ENCODE measurements around the gene USP9Y. TPM values are rescaled to one million over a fixed set of nuclear protein-coding genes. Genes with fewer than 3 reads are reported as not detected.

USP9Y gene
- total RNA-seq, 2 experiments from 2014 or later = 10.7 to 13.5 TPM

- ChIA-PET POLR2A (no interaction called here), CTCF (no interaction called here)
Observed at GRCh38 chrY:12752856-12753255, 51.8 kb downstream of the USP9Y start.

DNA sequence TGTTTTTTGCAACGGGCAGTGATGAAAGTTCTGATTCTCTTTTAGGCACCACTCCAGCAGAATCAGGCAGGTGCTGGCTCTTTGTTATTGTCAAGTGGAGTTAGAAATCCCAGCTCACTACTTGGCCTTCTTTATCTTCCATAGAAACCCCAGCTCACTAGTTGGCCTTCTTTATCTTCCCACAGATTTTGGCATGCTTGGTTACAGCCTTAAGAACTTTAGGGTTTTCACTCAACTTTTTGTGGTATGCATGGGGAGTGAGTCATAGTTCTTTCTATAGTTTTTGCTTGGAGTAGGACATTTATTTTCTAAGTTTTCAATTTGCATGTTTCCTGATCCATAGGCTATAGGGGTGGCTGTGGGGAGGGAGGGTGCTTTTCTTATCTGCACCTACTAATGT is 55.0 kb downstream of the USP9Y start:
- CTCF ChIA-PET = no interaction called here
- POLR2A ChIA-PET = no interaction called here

DNA sequence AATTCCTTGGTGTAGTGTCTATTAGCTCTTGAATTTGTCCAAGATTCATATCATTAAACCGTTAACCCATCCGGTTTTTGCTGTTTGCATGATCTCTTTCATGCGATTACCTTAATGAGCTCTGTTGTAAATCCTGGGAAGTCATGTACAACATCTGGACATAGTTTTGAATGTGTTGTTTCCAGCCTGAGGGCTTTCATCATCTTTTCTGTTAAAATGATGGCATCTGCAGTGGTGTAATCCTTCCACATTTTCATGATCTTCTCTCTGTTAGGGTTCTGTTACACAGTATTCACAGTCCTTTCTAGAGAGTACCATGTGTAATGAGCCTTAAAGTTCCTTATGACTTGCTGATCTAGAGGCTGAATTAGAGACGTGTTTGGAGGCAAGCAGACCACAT is 64.9 kb downstream of the USP9Y start:
- POLR2A ChIA-PET = no interaction called here
- CTCF ChIA-PET = no interaction called here

DNA sequence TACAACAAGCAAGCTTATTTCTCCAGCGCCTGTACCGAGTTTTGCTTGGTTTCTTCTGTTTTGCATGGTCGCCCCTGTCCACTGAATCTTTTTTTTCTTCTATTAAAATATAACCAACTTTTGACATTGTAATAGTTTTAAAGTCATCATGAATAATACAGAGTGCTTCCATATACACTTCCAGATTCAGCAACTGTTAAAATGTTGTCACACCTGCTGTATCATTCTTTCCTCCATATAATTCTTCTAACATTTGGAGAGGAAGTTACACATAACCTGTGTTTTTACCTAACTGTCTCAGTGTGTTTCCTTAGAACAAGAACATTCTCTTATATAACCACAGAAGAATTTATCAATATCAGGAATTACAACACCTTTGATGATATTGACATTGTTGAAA is 83.5 kb downstream of the USP9Y start:
- POLR2A ChIA-PET = no interaction called here
- CTCF ChIA-PET = no interaction called here

DNA sequence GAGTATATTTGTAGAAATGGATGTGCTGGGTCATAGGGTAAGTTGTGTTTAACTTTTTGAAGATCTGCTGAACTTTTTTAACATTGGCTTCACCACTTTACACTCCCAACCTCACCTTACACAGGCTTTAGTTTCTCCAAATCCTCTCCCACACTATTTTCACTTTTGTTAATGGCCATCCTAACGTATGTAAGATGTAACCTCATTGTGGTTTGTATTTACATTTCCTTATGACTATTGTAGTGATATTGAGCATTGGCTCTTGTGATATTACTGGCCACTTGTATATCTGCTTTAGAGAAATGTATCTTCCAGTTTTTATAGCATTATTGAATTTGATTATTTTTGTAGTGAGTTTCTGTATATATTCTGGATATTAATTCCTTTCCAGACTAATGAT is 93.0 kb downstream of the USP9Y start:
- POLR2A ChIA-PET = no interaction called here
- CTCF ChIA-PET = no interaction called here

DNA sequence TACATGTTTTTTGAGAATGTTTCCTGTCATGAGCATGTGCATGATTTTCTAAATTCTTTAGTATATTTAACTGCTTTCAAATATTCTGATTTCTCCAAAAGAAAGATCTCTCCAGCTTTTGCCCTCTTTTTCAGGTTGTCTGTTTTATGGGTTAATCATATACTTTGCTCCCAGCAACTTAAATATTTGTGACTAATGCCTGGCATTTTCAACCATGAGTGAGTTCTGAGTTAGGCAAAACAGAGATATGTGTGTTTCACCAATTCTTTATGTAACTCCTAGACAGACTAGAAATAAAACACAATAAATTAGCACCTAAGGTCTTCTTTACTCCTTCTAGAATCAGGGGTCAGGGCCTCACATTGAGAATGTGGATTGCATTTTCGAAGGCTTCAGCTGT is 107.0 kb downstream of the USP9Y start:
- POLR2A ChIA-PET = no interaction called here
- CTCF ChIA-PET = no interaction called here

DNA sequence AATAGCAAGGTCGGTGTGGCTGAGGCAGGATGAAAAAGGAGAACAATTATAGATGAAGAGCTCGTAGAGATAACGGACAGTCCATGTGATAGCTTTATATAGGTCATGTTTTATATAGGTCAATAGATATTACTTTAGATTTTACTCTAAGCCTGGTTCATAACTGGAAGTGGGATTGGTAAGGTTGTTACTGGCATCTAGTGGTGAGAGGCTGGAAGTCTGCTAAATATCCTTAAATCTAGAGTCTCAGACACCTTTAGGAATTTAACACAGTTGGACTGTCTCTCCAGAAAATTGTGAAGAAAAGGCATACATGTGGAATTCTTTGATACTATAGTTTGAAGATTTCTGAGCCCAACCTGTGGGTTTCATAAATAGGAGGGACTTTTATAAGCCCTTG is 108.0 kb downstream of the USP9Y start:
- POLR2A ChIA-PET = no interaction called here
- CTCF ChIA-PET = no interaction called here

DNA sequence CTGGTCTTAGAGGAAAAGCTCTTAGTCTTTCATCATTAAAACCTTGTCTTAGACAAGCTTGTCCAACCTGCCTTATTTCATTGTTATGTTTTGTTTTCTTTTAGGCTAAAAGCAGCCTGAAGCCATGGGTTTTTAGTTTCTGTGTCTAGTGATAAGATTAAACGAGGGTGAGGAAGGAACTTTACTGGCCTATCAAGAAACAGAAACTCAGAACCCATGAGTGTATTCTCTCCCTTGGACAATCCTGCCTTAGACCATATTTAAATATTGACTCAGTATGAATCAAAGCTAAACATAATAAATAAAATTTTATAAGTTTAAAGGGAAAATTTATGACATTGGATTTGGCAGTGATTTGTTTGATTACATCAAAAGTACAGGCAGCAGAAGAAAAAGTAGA is 122.4 kb downstream of the USP9Y start:
- ChIA-PET CTCF (no interaction called here), POLR2A (no interaction called here)

- POLR2A ChIA-PET = no interaction called here
- CTCF ChIA-PET = no interaction called here
Observed at GRCh38 chrY:12826791-12827190, 125.8 kb downstream of the USP9Y start.

GRCh38 chrY:12833284-12833683 is 132.3 kb downstream of the USP9Y start:
- ChIA-PET POLR2A (no interaction called here), CTCF (no interaction called here)

GRCh38 chrY:12837550-12837949 is 136.5 kb downstream of the USP9Y start:
- ChIA-PET CTCF (no interaction called here), POLR2A (no interaction called here)

- ChIA-PET CTCF (no interaction called here), POLR2A (no interaction called here)
Observed at GRCh38 chrY:12841368-12841767, 140.3 kb downstream of the USP9Y start.

DNA sequence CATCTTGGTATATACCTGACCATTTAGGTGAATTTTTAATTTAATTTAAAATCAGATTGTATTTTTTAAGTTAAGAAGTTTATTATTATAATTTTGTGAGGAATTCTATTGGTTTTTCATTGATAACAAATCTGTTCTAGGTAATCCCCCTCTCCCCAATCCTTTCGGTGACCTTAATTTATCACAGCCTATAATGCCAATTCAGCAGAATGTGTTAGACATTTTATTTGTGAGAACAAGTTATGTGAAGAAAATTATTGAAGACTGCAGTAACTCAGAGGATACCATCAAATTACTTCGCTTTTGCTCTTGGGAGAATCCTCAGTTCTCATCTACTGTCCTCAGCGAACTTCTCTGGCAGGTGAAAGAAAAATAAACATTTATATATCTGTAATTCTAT is 145.8 kb downstream of the USP9Y start:
- ChIA-PET CTCF (no interaction called here), POLR2A (no interaction called here)

DNA sequence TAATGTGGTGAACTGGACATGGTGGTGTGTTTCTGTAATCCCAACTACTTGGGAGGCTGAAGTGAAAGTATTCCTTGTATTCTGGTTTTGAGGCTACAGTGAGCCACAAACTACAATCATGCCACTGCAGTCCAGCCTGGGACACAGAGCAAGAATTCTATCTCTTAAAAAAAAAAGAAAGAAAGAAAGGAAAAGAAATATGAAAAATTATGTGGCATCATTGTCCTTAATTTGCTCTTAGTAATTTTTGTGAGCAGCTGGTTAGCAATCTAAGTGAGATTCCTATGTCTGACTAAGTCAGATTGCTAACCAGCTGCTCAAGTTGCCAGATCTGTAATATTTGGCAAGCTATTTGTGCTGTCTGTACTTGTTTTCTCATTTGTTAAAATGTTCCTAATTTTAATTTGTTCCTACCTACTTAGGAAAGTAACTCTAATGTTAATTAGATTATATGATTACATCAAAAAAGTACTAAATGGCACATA is 154.8 kb downstream of the USP9Y start:
- POLR2A ChIA-PET = no interaction called here
- CTCF ChIA-PET = no interaction called here

DNA sequence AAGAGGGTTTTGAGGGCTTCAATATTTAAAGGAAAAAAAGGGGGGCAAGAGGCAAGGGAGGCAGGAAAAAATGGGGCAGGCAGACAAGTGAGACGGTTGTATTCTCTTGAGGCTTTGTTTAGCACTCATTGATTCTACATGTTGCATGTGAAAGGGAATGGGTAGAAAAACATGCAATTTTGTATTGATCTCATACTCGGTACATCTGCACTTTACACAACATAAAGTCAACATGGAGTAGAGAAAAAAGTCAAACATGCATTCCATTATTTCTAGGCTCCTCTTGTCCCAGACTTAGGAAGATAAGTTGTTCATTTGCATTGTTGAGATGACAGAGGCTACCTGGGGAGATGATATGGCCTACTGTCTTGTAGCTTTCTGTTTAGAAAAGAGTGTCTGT is 166.9 kb downstream of the USP9Y start:
- CTCF ChIA-PET = no interaction called here
- POLR2A ChIA-PET = no interaction called here

- CTCF ChIA-PET = no interaction called here
- POLR2A ChIA-PET = no interaction called here
Observed at GRCh38 chrY:12896973-12897372, 195.9 kb downstream of the USP9Y start.

DNA sequence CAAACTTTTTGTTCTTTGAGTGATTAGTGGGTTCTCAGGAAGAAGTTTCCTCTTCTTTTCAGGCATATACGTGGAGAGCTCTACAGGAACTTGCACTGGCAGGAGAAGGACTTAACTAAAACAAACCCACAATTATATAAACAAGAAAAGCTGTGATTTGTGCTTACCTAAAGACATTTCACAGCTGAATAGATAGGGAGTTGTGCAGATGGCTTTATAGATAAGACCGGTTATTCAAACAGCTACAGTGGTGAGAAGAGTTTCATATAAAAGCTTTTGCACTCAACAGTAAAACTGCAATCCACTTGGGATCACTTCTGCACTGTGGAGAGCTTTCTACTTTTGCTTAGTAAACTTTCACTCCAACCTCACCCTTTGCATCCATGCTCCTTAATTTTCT is 197.6 kb downstream of the USP9Y start:
- ChIA-PET CTCF (no interaction called here), POLR2A (no interaction called here)

DNA sequence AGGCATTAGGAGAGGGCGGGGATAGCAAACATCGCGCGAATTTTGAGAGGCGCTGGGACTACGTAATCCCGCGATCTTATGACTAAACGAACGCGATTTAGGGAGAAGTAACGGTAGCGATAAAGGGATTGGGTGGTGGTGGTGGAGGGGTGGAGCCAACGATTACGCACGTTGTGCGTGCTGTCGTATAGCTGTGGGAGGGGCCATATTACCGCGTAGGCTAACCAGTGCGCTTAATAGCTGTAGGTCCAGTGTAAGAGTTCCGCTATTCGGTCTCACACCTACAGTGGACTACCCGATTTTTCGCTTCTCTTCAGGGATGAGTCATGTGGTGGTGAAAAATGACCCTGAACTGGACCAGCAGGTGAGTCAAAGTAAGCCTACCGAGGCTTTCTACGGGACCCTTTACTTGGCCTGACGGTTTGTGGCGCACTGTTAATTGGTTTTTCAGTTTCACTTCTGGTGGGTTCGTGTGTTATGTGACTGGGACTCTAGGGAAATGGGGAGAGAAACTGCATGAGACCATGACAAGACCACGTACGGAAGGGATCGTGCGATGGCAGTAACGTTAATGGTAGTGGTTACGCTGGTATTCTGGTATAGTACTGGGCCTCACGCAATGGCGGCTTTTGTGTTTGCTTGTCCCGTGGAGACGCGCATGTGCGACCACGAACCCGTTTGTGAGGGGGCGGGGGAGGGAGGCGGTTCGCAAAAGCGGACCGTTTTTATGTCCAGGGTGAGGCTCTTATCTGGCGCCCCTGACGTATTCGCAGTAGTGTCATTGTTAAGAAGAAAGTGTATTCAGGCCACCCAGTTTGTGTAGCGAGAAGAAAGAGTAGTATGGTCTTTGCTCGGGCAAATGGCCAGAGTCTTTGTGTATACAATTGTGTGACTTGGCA is 203.8 kb downstream of the USP9Y start, which contains the start of gene DDX3Y:
Gene DDX3Y (plus strand): TSS at position 251 of the 899 bp plus-strand sequence. CDS start 69 bp downstream, at position 320.
- ChIA-PET POLR2A (interaction anchor here (1.0 kb wide), 1 partner anchor 243 kb away, joined by 9 read pairs; no protein-coding TSS in a partner anchor), CTCF (no interaction called here)

- ChIA-PET CTCF (no interaction called here), POLR2A (no interaction called here)
Observed at GRCh38 chrY:12905517-12905872, 204.5 kb downstream of the USP9Y start.

DNA sequence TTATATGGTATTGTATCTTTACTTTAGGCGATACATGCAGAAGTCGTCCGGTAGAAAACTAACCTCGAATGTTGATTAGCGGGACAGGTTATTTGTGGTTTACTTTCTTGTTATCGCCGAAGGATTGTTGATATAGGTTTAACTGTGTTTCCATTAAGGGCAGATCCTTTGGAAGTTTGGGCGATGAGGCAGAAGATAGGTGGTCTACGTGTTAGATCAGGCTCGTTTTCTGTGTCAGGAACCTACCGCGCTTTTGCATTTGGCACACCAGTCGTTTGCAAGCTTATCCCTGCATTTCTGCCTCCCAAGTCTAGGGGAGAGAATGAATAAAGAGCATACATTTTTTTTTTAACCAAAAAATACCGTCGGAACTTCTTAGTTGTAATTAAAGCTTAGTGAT is 204.9 kb downstream of the USP9Y start:
- POLR2A ChIA-PET = interaction anchor here (0.6 kb wide), 1 partner anchor 15 kb away, joined by 3 read pairs; no protein-coding TSS in a partner anchor
- CTCF ChIA-PET = no interaction called here

Data from activated CD8-positive, alpha-beta memory T cell treated with anti-CD3 and anti-CD28 coated beads for 36 hours (primary cell).